ENCODE results near the gene CRACR2B.

The CRACR2B gene

GRCh38 chr11:868802-869201 is 41.1 kb downstream of the CRACR2B start:
- no peak overlapping the region for H3K4me2 ChIP-seq
- no peak overlapping the region for H3K27ac ChIP-seq
- H3K4me3 ChIP-seq, result no peak overlapping the region
- H3K36me3 ChIP-seq, result peaks cover 0 to 50% (median 33%) of the 10 kb centered on the region in 11 experiments; a peak in 17 of 22 replicates
- no peak for TF ChIP-seq Cebpa-rat (IDR thresholded peaks at IDR 0.05)
- peaks cover 0 to 7% (median 0%) of the 10 kb centered on the region in 10 experiments; a peak in 2 of 20 replicates for H3K4me1 ChIP-seq
- no peaks in the 10 kb centered on the region for H3K9me3 ChIP-seq (replicated peaks in 1 of 11)
- H3K9ac ChIP-seq, result no peak overlapping the region
- peaks cover 0 to 96% (median 41%) of the 10 kb centered on the region in 11 experiments; a peak in 17 of 22 replicates for H4K20me1 ChIP-seq
- no peaks in the 10 kb centered on the region for H3K27me3 ChIP-seq

- H3K4me1 ChIP-seq, result 0 out of 20 replicates have a peak, but pooled peaks cover 0 to 7% (median 0%) of the 10 kb centered on the region in 10 experiments
- peaks cover 0 to 95% (median 33%) of the 10 kb centered on the region in 11 experiments; a peak in 15 of 22 replicates for H4K20me1 ChIP-seq
- no peaks in the 10 kb centered on the region for H3K27me3 ChIP-seq
- peaks cover 0 to 46% (median 33%) of the 10 kb centered on the region in 11 experiments; a peak in 17 of 22 replicates for H3K36me3 ChIP-seq
- no peaks in the 10 kb centered on the region for H3K9me3 ChIP-seq (replicated peaks in 1 of 11)
- no peak overlapping the region for H3K27ac ChIP-seq
- H3K9ac ChIP-seq, result no peak overlapping the region
- no peak overlapping the region for H3K4me3 ChIP-seq
- no peak overlapping the region for H3K4me2 ChIP-seq
- no peak for TF ChIP-seq Cebpa-rat (IDR thresholded peaks at IDR 0.05)
These were observed 41.8 kb downstream of the CRACR2B start for GRCh38 chr11:869399-870126.

GRCh38 chr11:870127-870413 is 42.4 kb downstream of the CRACR2B start:
- H3K4me1 ChIP-seq, result 0 out of 20 replicates have a peak, but pooled peaks cover 0 to 7% (median 0%) of the 10 kb centered on the region in 10 experiments
- no peak for TF ChIP-seq Cebpa-rat (IDR thresholded peaks at IDR 0.05)
- H3K27me3 ChIP-seq, result no peaks in the 10 kb centered on the region
- peaks cover 0 to 50% (median 35%) of the 10 kb centered on the region in 11 experiments; a peak in 16 of 22 replicates for H3K36me3 ChIP-seq
- H3K9me3 ChIP-seq (replicated peaks in 1 of 11), result no peaks in the 10 kb centered on the region
- 0 out of 22 replicates have a peak overlapping the region, but pooled peaks of 1 of the 11 experiments have one; percentile 10 for H3K9ac ChIP-seq
- H3K4me3 ChIP-seq, result no peak overlapping the region
- peaks cover 0 to 95% (median 30%) of the 10 kb centered on the region in 11 experiments; a peak in 14 of 22 replicates for H4K20me1 ChIP-seq
- no peak overlapping the region for H3K27ac ChIP-seq
- H3K4me2 ChIP-seq, result no peak overlapping the region

- peaks cover 0 to 95% (median 27%) of the 10 kb centered on the region in 11 experiments; a peak in 14 of 22 replicates for H4K20me1 ChIP-seq
- peaks cover 0 to 51% (median 34%) of the 10 kb centered on the region in 11 experiments; a peak in 16 of 22 replicates for H3K36me3 ChIP-seq
- no peak overlapping the region for H3K4me2 ChIP-seq
- 0 out of 20 replicates have a peak, but pooled peaks cover 0 to 7% (median 0%) of the 10 kb centered on the region in 10 experiments for H3K4me1 ChIP-seq
- H3K4me3 ChIP-seq, result no peak overlapping the region
- no peak overlapping the region for H3K27ac ChIP-seq
- no peaks in the 10 kb centered on the region for H3K9me3 ChIP-seq (replicated peaks in 1 of 11)
- TF ChIP-seq Cebpa-rat (IDR thresholded peaks at IDR 0.05), result no peak
- H3K9ac ChIP-seq, result peak overlapping the region in 1 of 11 experiments; percentile 10; a peak in 1 of 22 replicates
- no peaks in the 10 kb centered on the region for H3K27me3 ChIP-seq
These were observed 42.7 kb downstream of the CRACR2B start for GRCh38 chr11:870418-870817.

GRCh38 chr11:871472-871871 is 43.8 kb downstream of the CRACR2B start:
- 0 out of 20 replicates have a peak, but pooled peaks cover 0 to 1% (median 0%) of the 10 kb centered on the region in 10 experiments for H3K4me1 ChIP-seq
- no peak for TF ChIP-seq Cebpa-rat (IDR thresholded peaks at IDR 0.05)
- peaks cover 0 to 57% (median 32%) of the 10 kb centered on the region in 11 experiments; a peak in 17 of 22 replicates for H3K36me3 ChIP-seq
- peaks cover 0 to 95% (median 17%) of the 10 kb centered on the region in 11 experiments; a peak in 15 of 22 replicates for H4K20me1 ChIP-seq
- H3K9me3 ChIP-seq (replicated peaks in 1 of 11), result no peaks in the 10 kb centered on the region
- H3K4me3 ChIP-seq, result no peak overlapping the region
- H3K27me3 ChIP-seq, result no peaks in the 10 kb centered on the region
- no peak overlapping the region for H3K9ac ChIP-seq
- H3K4me2 ChIP-seq, result no peak overlapping the region
- no peak overlapping the region for H3K27ac ChIP-seq

- Histone ChIP-seq H4K20me1 (peaks cover 0 to 95% (median 21%) of the 10 kb centered on the region in 11 experiments; a peak in 14 of 22 replicates), H3K4me3 (no peak overlapping the region), H3K4me1 (no peaks in the 10 kb centered on the region), H3K9me3 (replicated peaks in 1 of 11) (no peaks in the 10 kb centered on the region), H3K27ac (no peak overlapping the region), H3K4me2 (no peak overlapping the region), H3K27me3 (no peaks in the 10 kb centered on the region), H3K36me3 (peaks cover 1 to 68% (median 37%) of the 10 kb centered on the region in 11 experiments; a peak in 18 of 22 replicates), H3K9ac (no peak overlapping the region)
- no peak for TF ChIP-seq Cebpa-rat (IDR thresholded peaks at IDR 0.05)
These were observed 45.1 kb downstream of the CRACR2B start for GRCh38 chr11:872799-873198.

GRCh38 chr11:873706-874105 is 46.0 kb downstream of the CRACR2B start:
- TF ChIP-seq Cebpa-rat (IDR thresholded peaks at IDR 0.05), result no peak
- no peaks in the 10 kb centered on the region for H3K9me3 ChIP-seq (replicated peaks in 1 of 11)
- H3K27me3 ChIP-seq, result no peaks in the 10 kb centered on the region
- H3K4me1 ChIP-seq, result no peaks in the 10 kb centered on the region
- no peak overlapping the region for H3K4me2 ChIP-seq
- H3K36me3 ChIP-seq, result peaks cover 10 to 71% (median 45%) of the 10 kb centered on the region in 11 experiments; a peak in 19 of 22 replicates
- H3K4me3 ChIP-seq, result no peak overlapping the region
- H3K27ac ChIP-seq, result no peak overlapping the region
- H4K20me1 ChIP-seq, result peaks cover 0 to 87% (median 12%) of the 10 kb centered on the region in 11 experiments; a peak in 12 of 22 replicates
- H3K9ac ChIP-seq, result no peak overlapping the region

- H3K27ac ChIP-seq, result no peak overlapping the region
- no peaks in the 10 kb centered on the region for H3K27me3 ChIP-seq
- H3K4me1 ChIP-seq, result no peaks in the 10 kb centered on the region
- H3K9ac ChIP-seq, result no peak overlapping the region
- H3K36me3 ChIP-seq, result peaks cover 25 to 71% (median 50%) of the 10 kb centered on the region in 11 experiments
- peaks cover 0 to 85% (median 7%) of the 10 kb centered on the region in 11 experiments; a peak in 11 of 22 replicates for H4K20me1 ChIP-seq
- H3K9me3 ChIP-seq (replicated peaks in 1 of 11), result no peaks in the 10 kb centered on the region
- TF ChIP-seq Cebpa-rat (IDR thresholded peaks at IDR 0.05), result no peak
- no peak overlapping the region for H3K4me3 ChIP-seq
- no peak overlapping the region for H3K4me2 ChIP-seq
These were observed 47.5 kb downstream of the CRACR2B start for GRCh38 chr11:875203-875602.

GRCh38 chr11:875769-876301 is 48.1 kb downstream of the CRACR2B start:
- no peak for TF ChIP-seq Cebpa-rat (IDR thresholded peaks at IDR 0.05)
- no peak overlapping the region for H3K4me3 ChIP-seq
- H3K27ac ChIP-seq, result no peak overlapping the region
- no peaks in the 10 kb centered on the region for H3K27me3 ChIP-seq
- H4K20me1 ChIP-seq, result peaks cover 0 to 85% (median 7%) of the 10 kb centered on the region in 11 experiments; a peak in 11 of 22 replicates
- no peak overlapping the region for H3K9ac ChIP-seq
- no peaks in the 10 kb centered on the region for H3K4me1 ChIP-seq
- H3K36me3 ChIP-seq, result peaks cover 31 to 77% (median 57%) of the 10 kb centered on the region in 11 experiments
- H3K9me3 ChIP-seq (replicated peaks in 1 of 11), result no peaks in the 10 kb centered on the region
- no peak overlapping the region for H3K4me2 ChIP-seq

All from BLaER1 treated with 17β-estradiol and CSF1 and Interleukin-3, amounts not matched to agents 10 nM and 100 nM (cell line).